HEK293T (cell line): ENCODE measurements around the gene STK4.

ENCODE experiments used
- CTCF ChIA-PET: fragments of 350-600 bp; formaldehyde crosslinking; extraction: SDS; loops from one replicate; lab custom pipeline; 2021; ENCODE audit warnings: antibody characterized with exemption, inconsistent platforms; lab: Yijun Ruan, JAX
- POLR2A ChIA-PET: fragments of 350-600 bp; formaldehyde crosslinking; extraction: SDS; loops from one replicate; lab custom pipeline; 2020; ENCODE audit warnings: antibody characterized with exemption, inconsistent platforms; lab: Yijun Ruan, JAX
- DNase-seq: peaks from one replicate; pipeline ENCODE4 v3.0.0; 2012; ENCODE audit warnings: mixed read lengths; ENCODE audit errors: extremely low spot score
- ARNT ChIP-seq: fragments of 450-650 bp; IDR thresholded peaks from 2 replicates; pipeline ENCODE4 v1.6.1; 2017; ENCODE audit warnings: mild to moderate bottlenecking
- BHLHE40 ChIP-seq: fragments of 450-650 bp; IDR thresholded peaks from 2 replicates; pipeline ENCODE4 v1.6.1; 2016; ENCODE audit warnings: mild to moderate bottlenecking, moderate library complexity, borderline replicate concordance
- CTBP1 ChIP-seq: fragments of 450-650 bp; IDR thresholded peaks from 2 replicates; pipeline ENCODE4 v1.6.1; 2016; ENCODE audit warnings: borderline replicate concordance
- ELF4 ChIP-seq: fragments of 450-650 bp; IDR thresholded peaks from 2 replicates; pipeline ENCODE4 v1.6.1; 2017; ENCODE audit warnings: antibody characterized with exemption
- FOXA1 ChIP-seq: fragments of 450-650 bp; IDR thresholded peaks from 2 replicates; pipeline ENCODE4 v1.6.1; 2016; ENCODE audit warnings: mild to moderate bottlenecking
- FOXK2 ChIP-seq: fragments of 450-650 bp; IDR thresholded peaks from 2 replicates; pipeline ENCODE4 v1.6.1; 2016; ENCODE audit warnings: mild to moderate bottlenecking
- FOXM1 ChIP-seq: fragments of 450-650 bp; IDR thresholded peaks from 2 replicates; pipeline ENCODE4 v1.6.1; 2017; ENCODE audit warnings: mild to moderate bottlenecking, borderline replicate concordance
- HDGF ChIP-seq: fragments of 450-650 bp; IDR thresholded peaks from 2 replicates; pipeline ENCODE4 v1.6.1; 2017; ENCODE audit warnings: antibody characterized with exemption, borderline replicate concordance
- L3MBTL2 ChIP-seq: fragments of 450-650 bp; conservative IDR thresholded peaks from 2 replicates; pipeline ENCODE4 v1.6.1; 2016; ENCODE audit warnings: mild to moderate bottlenecking
- LEF1 ChIP-seq: fragments of 450-650 bp; IDR thresholded peaks from 2 replicates; pipeline ENCODE4 v1.6.1; 2017; ENCODE audit warnings: mild to moderate bottlenecking, borderline replicate concordance
- NFRKB ChIP-seq: fragments of 450-650 bp; IDR thresholded peaks from 2 replicates; pipeline ENCODE4 v1.6.1; 2016; ENCODE audit warnings: mild to moderate bottlenecking, moderate library complexity
- PKNOX1 ChIP-seq: fragments of 450-650 bp; IDR thresholded peaks from 2 replicates; pipeline ENCODE4 v1.6.1; 2016
- SP1 ChIP-seq: fragments of 450-650 bp; IDR thresholded peaks from 2 replicates; pipeline ENCODE4 v1.6.1; 2017
- SUZ12 ChIP-seq: fragments of 450-650 bp; IDR thresholded peaks from 2 replicates; pipeline ENCODE4 v1.6.1; 2016; ENCODE audit warnings: mild to moderate bottlenecking
- TARDBP ChIP-seq: fragments of 450-650 bp; IDR thresholded peaks from 2 replicates; pipeline ENCODE4 v1.6.1; 2016
- ZNF384 ChIP-seq: fragments of 450-650 bp; IDR thresholded peaks from 2 replicates; pipeline ENCODE4 v1.6.1; 2016

Gene STK4

GRCh38 chr20:45038745-45039474 lies 72.6 kb downstream of the STK4 start:
- DNase-seq = no peak
- CTCF ChIA-PET = interaction anchor here (1.1 kb wide), 1 partner anchor 57 kb away, joined by 3 read pairs; no protein-coding TSS in a partner anchor
- TF ChIP-seq BHLHE40 (no peak), FOXK2 (no peak), L3MBTL2 (no peak), HDGF (no peak)
- POLR2A ChIA-PET = no interaction called here

DNA sequence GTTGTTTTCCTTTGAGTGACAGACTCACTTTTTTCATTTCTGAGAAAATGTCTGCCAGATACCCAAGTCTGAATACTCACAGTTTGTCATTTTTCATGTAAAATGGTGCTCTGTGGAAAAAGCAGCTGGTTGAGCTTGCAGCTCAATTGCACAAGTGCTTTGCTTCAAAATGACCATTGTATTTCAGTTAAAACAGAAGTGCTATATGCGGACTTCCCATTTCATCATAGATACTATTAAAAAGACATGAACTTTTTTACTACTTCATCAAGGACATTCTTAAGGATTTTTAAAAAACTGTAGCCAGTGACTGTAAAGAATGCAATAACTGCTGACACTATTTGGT lies 73.1 kb downstream of the STK4 start:
- ChIA-PET CTCF (interaction anchor here (1.1 kb wide), 1 partner anchor 57 kb away, joined by 3 read pairs; no protein-coding TSS in a partner anchor), POLR2A (no interaction called here)
- no peak for TF ChIP-seq FOXA1
- TF ChIP-seq TARDBP = no peak
- no peak for TF ChIP-seq LEF1
- TF ChIP-seq NFRKB = no peak
- TF ChIP-seq ZNF384 = no peak
- TF ChIP-seq PKNOX1 = no peak
- no peak for TF ChIP-seq SUZ12
- no peak for TF ChIP-seq ARNT
- TF ChIP-seq L3MBTL2 = no peak
- no peak for TF ChIP-seq ELF4
- no peak for TF ChIP-seq FOXK2
- no peak for TF ChIP-seq SP1
- no peak for TF ChIP-seq BHLHE40
- no peak for TF ChIP-seq CTBP1
- TF ChIP-seq FOXM1 = no peak
- no peak for TF ChIP-seq HDGF
- DNase-seq = no peak

GRCh38 chr20:45041464-45042337 lies 75.4 kb downstream of the STK4 start:
- no peak for DNase-seq
- POLR2A ChIA-PET = no interaction called here
- TF ChIP-seq BHLHE40 (no peak), L3MBTL2 (no peak), PKNOX1 (peak; percentile 23; the same call in 1 of the 2 replicates)
- CTCF ChIA-PET = interaction anchor here (0.6 to 5.1 kb wide), 2 partner anchors 11 to 55 kb away, joined by 4 to 41 read pairs; no protein-coding TSS in a partner anchor

DNA sequence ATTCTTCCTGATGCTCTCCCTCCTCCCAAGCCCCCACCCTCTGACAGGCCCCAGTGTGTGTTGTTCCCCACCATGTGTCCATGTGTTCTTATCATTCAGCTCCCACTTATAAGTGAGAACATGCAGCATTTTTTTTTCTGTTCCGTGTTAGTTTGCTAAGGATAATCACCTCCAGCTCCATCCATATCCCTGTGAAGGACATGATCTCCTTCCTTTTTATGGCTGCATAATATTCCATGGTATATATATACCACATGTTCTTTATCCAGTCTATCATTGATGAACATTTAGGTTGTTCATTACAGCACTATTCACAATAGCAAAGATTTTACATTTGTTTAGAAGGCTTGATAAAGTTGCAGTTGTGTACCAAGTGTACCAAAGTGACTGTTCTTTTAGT lies 76.7 kb downstream of the STK4 start:
- TF ChIP-seq ARNT = no peak
- TF ChIP-seq HDGF = no peak
- no peak for TF ChIP-seq FOXM1
- no peak for TF ChIP-seq SUZ12
- no peak for TF ChIP-seq ELF4
- no peak for TF ChIP-seq FOXK2
- TF ChIP-seq BHLHE40 = no peak
- no peak for TF ChIP-seq CTBP1
- TF ChIP-seq LEF1 = no peak
- no peak for TF ChIP-seq ZNF384
- no peak for TF ChIP-seq FOXA1
- no peak for TF ChIP-seq PKNOX1
- TF ChIP-seq SP1 = no peak
- no peak for TF ChIP-seq TARDBP
- no peak for TF ChIP-seq NFRKB
- TF ChIP-seq L3MBTL2 = no peak
- ChIA-PET POLR2A (no interaction called here), CTCF (interaction anchor here (1.1 to 5.1 kb wide), 6 partner anchors 11 to 69 kb away, joined by 3 to 41 read pairs (median 6); no protein-coding TSS in a partner anchor)
- no peak for DNase-seq

DNA sequence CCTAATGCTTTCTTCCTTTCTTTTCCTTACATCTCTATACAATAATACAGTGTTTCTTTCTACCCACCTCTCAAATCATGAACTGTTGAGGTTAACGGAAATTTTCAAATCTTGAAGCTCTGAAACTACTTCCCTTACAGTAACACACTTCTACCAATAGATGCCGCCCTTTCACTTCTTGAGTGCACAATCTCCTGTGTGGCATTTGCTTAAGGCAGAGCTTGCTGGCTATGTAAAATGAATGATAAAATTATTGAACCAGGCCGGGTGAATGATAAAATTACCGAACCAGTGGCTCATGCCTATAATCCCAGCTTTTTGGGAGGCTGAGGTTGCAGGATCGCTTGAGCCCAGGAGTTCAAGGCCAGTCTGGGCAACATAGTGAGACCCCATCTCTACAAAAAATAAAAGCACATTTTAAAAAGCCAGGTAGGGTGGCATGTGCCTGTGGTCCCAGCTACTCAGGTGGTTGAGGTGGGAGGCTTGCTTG lies 77.8 kb downstream of the STK4 start:
- TF ChIP-seq FOXM1 = no peak
- no peak for TF ChIP-seq PKNOX1
- TF ChIP-seq ELF4 = no peak
- peak; percentile 63 for DNase-seq
- POLR2A ChIA-PET = interaction anchor here (1.6 kb wide), 1 partner anchor 247 kb away, joined by 4 read pairs; no protein-coding TSS in a partner anchor
- CTCF ChIA-PET = interaction anchor here (0.6 to 5.1 kb wide), 22 partner anchors 9 to 257 kb away, joined by 3 to 41 read pairs (median 3); partner anchors contain the start of gene WFDC12
